NCI-H128 (cell line): ENCODE data around the gene TMEM106C.
A peak's percentile ranks its signal among the peaks of the same experiment; 100 is the strongest.

Experiments
- DNase-seq: peaks from one replicate; lab custom pipeline; 2025; ENCODE audit not compliant: unreplicated experiment; lab: John Stamatoyannopoulos, UW

Gene TMEM106C

DNA sequence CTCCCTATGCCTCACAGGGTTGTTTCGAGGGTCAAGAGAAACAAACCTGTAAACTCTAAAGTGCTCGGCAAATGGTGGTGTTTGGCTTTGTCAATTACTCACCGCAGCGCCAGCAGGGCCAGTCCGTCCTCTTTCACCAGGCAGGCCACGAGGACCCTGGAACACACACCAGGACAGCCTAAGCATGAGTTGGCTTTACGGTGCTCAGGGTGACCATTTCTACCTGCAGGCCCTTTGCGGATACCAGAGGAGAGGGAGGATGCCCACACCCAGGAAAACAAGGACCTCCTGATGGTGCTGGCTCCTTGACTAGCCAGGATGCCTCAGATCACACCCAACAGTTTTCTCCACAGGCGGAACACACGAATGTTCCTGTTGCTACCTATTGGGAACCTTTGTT is 29.4 kb downstream of the TMEM106C start:
- no peak for DNase-seq

DNA sequence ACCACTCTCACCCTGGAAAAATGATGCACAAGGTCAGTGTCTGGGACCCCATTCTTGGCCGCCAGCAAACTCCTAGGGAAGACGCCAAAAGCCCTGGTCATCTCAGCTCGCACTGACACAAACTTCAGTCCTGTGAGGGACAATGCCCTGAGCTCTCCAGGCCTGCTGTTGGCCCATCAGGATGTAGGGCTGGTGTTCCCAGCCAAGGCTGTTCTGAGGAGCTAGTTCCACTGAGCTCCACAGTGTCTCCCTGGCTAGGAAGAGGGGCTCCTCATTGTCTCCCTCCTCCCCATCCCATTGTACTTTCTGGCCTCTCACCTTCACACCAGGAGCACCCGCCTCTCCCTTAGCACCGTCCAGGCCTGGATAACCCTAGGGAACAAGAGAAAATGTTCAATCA is 30.1 kb downstream of the TMEM106C start:
- no peak for DNase-seq

DNA sequence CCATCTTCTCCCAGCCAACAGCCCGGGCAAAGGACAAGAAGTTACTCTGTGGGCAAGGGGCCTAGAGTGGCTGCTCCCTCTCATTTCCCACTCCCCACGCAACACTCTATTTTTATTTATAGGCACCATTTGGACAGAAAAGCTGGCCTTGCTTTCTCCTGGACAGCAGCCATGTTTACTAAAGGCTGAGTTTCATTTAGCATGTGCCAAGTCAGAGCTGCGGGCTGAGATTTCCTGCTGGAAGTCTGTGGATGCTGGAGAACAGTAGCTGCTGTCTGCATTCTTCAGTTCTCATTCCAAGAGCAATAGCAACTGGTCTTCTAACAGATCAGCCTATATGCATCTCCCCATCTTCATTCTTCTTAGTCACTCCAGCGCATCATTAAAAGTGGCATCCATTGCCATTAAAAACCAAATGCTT is 32.6 kb downstream of the TMEM106C start:
- no peak for DNase-seq

DNA sequence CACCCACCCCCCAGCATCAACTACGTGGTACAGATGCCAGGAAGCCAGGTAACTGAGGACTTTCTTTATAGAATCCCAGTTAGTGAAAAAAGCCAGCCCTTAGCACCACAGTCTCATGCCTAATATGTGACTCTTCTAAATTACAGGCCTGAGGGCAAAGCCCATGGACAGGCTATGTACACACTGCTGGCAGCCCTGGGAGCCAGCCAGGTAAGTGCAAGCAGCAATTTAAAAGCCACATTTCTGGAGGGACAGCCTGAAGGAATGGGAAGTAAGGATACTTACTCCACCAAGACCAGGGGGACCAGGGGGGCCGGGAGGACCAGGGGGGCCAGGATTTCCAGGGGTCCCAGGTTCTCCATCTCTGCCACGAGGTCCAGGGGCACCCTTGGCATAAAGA is 33.9 kb downstream of the TMEM106C start:
- DNase-seq, result no peak

DNA sequence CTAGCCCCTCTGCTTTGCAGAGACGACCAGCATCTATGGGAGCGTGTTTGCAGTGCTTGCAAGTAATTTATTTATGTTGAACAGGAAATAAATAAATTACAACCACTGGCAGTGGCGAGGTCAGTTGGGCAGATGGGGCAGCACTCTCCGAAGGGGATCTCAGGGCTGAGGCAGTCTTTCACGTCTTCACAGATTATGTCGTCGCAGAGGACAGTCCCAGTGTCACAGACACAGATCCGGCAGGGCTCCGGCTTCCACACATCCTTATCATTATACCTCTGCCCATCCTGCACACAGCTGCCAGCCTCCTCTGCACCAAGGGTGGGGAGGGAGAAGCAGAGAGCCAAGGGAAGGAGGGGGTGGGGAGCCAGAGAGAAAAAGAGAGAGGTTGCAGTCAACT is 36.4 kb downstream of the TMEM106C start:
- DNase-seq, result no peak

DNA sequence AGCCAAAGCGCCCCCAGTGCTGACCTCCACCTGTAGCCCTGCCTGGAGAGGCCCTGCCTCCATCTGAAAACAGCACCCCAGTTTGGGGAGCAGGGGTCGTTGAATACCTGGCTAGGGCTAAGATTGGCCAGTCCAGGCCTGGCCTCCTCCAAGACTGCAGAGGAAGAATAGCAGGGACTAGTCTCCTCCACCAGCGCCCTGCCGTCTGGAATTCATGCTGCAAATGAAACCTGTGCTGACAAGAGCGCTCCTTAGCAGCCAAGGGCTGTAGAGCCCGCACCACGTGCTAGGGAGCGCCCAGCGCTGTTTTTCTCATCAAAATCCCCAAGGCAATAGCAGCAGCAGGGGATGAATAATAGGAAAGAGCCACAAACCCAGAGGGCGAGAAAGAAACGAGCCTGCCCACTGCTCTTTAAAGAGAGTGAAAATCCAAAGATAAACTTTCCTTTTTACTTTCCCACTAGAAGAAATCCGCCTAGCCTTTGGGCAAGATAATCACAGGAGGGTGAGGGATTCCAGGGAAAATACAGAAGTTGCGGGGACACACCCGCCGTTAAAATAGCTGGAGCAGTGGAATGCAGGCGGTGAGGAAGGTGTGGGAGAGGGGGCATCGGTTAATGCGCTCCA is 37.6 kb downstream of the TMEM106C start:
- DNase-seq, result peak; percentile 19

DNA sequence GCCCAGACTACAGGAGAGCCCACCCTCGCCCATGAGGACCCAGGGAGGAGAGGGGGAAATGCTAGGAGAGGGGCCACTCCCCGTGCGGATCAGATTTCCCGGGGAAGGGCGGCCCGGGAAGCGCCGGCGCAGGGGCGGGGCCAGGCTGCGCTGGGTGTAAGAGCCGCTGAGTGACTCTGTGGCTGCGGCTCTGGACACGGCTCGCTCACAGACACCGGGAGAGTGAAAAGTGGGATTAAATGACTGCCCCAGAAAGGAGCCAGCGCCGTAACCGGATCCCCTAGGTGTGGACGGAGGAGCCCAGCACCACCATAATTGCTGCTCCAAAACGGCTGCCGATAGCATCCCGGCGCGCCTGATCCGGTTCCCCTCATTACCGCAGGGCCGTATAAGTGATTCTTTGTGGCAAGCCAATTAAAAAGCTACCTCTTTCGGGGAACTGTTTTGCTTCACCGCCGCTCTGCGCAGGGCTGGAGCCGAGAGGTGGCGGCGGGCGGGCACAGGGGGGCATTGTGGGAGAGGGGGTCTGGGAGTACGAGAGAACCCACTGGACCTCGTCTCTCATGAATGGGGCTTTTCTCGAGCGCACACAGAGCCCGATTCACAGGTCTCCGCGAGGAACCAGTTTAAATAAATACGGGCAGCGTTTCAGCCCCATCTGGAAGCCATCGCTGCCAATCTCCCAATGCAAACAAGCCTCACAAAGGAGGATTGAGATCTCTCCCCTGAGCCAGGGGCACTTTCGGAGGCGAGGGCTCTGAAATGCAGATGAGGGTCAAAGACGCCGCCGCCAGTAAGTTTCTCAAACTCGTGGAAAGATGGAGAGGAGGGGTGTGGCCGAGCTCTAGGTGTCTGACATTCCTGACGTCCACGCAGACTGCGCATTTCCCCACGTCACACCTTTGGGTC is 38.4 kb downstream of the TMEM106C start:
- peak; percentile 53 for DNase-seq

DNA sequence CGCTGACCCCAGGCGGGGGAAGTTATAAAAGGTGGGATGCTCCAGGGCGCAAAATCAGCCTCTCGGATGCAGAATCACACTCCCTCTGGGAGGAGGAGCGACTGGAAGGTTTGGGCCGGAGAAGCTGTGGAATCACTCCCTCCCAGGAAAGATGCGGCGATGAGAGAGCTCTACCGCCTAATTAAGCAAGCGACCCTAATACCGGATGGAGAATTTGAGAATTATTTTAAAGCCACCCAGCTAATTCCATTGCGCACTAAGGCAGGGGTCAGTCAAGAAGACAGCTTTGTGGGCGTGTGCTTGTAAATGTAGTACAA is 39.0 kb downstream of the TMEM106C start:
- no peak for DNase-seq

DNA sequence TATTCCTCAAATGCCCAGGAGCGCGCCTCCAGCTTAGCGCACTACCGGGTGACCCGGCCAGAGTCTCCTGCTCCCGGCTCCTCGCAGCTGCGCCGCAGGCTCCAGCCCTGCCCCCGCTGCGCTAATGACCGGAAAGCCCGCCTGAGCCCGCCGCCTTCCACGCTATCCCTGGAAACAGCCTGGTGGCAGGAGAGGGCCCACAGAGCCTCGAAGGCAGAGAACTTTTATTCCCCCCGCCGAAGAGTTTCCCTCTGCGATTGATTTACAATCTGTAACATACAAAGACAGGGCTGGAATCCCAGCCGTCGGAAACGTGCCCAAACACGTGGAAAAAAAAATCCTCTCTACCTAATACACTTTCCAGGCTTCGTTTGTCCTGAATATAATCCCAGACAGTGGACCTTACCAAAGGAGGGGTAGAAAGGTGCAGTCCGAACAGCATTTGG is 39.4 kb downstream of the TMEM106C start:
- no peak for DNase-seq

DNA sequence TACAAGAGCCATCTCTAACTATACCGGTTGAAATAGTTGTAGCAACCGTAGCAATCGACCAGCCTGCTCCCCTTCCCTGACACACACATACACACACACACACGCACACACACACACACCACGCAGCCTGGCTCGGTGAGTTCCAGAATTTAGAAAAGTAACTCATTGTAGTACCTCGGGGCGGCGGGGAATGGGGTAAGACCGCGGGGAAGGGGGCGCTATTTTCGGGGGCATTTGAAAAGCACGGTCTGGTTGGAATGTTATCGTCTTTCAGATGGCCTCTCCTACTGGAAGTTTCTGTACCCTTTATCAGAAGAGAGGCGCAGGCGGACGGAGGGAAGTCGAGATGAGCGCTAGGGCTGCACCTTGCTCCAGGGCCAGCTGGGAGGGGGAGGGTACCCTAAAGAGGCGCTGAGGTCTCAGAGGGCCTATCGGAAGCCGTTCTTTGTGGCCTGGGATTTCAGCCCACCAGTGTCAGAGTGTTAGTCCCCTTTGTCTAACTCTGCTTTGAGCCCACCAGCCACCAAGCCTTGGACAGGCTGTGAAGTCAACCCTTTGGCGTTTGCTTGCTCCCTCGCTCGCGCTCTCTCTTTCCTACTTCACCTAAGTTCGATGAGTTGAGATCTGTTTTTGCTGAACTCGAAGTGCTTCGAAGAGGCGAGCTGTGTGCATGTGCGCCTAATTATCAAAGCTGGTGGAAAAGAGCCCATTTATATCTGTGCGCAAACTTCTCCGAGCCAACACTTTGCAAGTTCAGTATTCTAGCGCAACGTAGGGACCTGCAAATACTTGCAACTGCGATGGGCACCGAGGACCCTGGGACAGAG is 40.0 kb downstream of the TMEM106C start:
- DNase-seq, result no peak

DNA sequence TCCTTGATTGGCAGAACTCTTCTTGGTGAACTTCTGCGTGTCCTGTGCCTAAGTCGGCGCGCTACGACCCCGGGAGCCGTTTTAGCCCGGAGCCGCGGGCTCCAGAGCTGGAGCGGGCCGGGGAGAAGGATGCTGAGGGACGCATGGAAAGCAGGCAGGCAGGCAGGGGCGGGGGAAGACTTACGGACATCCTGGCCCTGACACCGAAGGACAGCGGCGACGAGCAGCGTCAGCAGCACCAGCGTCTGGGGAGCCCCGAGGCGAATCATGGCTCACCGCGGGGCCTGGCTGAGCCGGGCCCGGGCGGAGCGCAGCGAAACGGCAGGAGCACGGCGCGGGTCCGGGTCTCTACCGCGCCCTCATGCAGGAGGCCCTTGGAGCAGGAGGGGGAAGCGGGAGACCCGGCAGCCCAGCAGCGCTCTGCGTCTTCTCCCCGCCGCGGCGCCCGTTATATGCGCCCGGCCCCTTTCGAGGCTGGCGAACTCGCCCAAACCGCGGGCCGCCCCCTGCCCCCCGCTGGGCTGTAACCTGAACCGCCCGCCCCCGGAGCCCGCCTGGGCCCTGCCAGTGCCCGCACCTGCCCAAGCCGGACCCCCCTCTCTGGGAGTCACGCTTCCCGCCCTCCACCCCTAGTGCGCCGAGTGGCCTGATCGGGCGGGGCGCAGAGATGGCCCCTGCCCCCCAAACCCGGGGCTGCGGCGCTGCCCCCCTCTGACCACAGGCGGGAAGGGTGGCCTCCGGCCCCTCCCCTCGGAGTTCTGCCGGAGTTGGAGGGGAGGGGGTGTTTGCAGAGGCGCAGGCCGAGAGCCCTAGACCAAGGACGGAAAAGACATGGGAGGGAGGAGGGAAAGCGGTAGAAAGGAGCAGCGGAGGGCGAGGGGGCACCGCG is 40.9 kb downstream of the TMEM106C start, which contains the start of gene COL2A1:
Gene COL2A1 (minus strand): TSS at position 424 of the 889 bp plus-strand sequence. CDS start 155 bp downstream, at position 269.
- no peak for DNase-seq

DNA sequence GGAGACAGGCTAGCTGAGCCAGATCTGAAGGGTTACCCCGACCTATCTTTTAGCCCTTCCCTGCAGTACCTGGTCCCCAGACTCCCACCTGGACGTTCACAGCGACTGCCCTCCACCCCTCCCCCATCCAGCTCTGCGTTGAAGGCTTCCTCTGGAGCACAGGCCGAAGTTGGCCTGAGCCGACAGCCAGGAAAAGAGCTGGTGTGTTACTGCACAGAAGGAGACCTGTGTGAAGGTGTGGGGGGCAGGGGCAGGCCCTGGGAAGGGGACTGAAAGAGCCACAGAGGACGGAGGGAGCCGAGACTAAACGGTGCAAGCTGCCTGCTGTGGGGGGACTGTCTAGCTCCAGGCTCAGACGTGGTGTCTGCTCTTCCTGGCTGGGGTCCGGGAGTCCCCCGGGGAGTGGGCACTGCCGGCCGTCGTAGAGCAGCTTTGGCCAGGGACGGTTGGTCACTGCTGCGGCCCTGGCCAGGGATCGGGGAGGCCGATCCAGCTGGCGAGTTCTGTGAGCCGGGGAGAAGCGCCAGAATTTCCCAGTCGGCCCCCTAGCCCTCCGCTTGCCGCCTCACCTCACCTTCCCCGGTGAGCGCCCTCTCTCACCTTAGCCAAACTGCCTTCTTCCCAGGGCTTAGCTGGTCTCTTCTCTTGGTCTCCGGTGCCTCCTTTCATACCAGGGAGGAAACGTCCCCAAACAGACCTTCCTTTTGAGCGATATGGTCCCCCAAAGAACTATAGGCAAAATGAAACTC is 41.8 kb downstream of the TMEM106C start:
- DNase-seq, result no peak

DNA sequence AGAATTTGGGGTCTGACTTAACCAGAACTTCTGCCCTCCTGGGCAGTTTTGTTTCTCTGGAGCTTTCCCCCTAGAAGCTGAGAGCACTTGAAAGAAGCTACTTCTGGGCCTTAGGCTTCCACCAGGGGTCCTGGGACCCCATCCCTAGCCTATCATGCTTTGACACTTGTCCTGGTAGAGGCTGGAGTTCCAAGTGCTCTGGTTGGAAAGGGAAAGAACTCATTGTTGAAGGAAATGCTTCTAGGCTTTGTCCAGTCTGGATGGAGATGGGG is 42.3 kb downstream of the TMEM106C start:
- DNase-seq, result no peak

DNA sequence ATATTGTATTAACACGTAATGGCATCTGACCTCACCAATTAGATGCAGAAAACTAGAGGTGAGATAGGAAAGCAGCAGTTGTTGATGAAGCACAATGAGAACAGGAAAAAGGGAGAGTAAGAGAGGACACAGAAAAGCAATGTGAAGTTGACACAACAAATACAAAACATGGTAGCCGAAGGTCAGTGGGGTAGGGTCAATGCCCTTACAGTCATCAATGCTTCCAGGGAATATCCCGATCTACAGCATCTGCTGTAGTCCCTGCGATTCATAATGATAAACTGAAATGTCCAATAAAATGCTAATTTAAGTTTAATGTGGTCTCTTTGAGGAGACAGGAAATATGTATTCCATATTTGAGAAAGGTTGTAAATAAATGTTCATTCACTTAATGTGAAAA is 43.8 kb downstream of the TMEM106C start:
- DNase-seq, result no peak

DNA sequence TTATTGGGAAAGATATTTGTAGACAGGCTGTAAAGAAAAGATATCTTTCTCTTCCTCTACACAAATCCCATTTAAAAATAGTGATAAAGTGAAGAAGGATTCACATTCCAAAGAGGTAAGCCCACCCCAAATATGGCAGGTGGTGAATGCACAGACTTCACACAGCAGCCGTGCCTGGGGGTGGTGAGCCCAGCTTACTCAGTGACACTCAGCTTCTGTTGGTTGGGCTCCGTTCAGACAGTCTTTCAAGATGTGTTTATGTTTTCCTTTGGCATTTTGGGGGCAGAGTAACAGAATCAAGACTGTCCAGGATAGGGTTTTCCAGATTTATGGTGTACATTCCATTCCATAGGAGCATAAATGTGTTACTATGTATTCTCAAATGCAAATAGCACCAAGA is 45.0 kb downstream of the TMEM106C start:
- DNase-seq, result no peak

DNA sequence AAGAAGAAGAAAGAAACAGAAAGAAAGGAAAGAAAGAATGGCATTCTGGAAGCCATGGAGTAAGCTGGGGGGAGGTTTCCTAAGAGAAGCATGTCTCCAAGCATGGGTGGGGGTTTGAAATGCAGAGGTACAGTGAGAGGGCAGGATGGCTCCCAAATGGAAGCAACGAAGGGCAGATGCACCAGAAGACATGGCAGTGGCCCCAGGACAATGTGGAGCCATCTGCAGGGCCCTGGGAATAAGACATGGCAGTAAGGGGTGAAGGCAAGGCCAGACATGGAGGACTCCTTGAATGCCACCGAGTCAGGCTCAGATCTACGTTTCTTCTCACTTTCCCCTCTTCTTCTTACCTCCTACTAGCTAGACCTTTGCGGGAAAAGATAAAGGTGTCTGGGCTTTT is 45.6 kb downstream of the TMEM106C start:
- DNase-seq, result no peak

DNA sequence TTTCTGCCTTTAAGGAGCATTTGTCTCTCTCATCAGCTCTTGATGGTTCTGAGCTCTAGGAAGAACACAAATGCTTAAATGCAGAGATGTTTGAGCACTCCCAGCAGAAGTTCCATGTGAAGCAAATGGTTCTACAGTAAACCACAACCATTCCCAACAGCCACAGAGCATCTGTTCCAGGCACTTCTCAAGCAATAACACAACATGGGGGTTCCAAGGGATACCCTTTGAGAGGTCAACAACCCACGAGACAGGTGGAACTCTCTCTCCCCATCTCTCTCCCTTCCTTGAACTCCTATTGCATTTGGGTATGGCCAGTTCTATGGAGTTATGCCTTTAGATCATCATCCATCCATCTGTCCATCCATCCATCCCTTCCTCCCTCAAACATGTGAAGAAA is 46.1 kb downstream of the TMEM106C start:
- no peak for DNase-seq

DNA sequence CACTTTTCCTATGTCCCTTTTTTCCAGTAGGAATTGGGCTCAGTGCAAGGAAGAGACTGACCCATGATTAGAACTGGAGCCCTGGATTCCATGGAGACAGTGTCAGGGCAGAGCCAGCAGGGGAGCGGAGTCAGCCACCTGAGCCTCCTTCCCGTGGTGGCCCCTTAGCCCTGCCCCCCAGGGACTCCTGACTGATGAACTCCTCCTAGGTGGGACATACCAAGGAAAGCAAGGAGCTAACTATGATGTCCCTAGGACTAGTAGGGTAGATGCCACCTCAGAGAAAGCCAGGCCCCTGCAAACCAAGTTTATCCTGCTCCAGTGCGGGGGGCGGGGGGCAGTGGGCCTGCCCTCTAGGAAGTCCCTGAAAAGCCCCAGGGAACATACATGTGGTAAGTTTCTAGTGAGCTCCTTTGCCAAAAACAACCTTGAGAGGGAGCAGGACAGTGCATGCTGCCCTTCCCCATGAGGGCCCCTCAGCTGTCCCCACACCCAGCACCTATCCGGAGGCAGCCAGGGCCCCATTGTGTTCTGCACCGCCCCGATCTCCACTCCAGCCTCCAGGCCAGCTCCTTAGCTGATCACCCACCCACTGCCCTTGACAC is 47.1 kb downstream of the TMEM106C start:
- DNase-seq, result no peak

DNA sequence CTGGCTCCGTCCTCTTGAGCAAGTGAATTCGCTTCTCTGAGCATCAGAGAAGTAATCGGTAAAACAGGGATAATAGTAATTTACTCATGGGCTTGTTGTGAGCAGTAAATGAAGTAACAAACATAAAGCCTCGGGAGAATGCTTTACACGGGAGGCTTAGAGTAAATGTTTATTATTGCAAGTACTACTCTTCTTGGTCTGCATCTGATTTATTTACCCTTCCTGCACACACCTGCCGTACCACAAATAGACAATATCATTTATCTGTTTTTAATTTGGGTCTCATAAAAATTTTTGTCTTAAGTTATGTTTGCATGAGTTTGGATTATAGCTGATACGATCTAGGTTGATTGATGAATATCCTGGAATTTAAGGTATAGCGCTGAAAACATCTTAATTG is 48.7 kb downstream of the TMEM106C start:
- DNase-seq, result no peak

DNA sequence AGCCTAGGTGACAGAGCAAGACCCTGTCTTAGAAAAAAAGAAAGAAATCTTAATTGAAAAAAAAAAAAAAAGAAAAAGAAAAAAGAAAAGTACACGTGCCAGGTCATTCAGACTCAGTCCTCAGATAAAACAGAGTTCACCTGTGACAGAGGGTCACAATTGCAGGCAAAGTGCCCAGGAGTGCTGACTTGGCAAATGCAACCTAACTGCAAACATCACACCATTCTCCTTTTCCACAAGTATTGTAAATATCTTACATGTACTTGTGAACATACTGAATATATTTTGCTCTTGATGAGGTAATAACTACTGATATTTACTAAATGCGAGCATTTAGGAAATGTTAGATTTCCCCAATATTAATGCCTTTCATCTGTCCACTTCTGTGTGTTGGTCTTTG is 49.9 kb downstream of the TMEM106C start:
- no peak for DNase-seq
